Keratinocyte (primary cell): ENCODE data around the gene CLEC2D.

Experiments used
- CTCF ChIP-seq, 3 experiments: IDR thresholded peaks in 1 of 3; conservative IDR thresholded peaks in 1 of 3; optimal IDR thresholded peaks in 1 of 3; 2 replicates in 2 of 3; 3 replicates in 1 of 3; pipeline versions ENCODE3 to v1.5.1; 2011; ENCODE audit warnings: low read length in 3 of 3, mild to moderate bottlenecking in 3 of 3, moderate library complexity in 2 of 3, control low read depth in 1 of 3, inconsistent platforms in 1 of 3; ENCODE audit not compliant: insufficient read depth in 2 of 3; ENCODE audit errors: extremely low read depth in 1 of 3
- EZH2 ChIP-seq: IDR thresholded peaks from one replicate; pipeline ENCODE4 v1.6.1; 2012; ENCODE audit warnings: inconsistent platforms, mild to moderate bottlenecking, low read length, moderate library complexity

- TF ChIP-seq EZH2 (no peak), CTCF (optimal IDR thresholded peaks at IDR 0.05 in 1 of 3, IDR thresholded peaks at IDR 0.05 in 1 of 3, conservative IDR thresholded peaks at IDR 0.05 in 1 of 3; ENCODE audit: extremely low read depth in 1 of 3, insufficient read depth in 2 of 3, low read length in 3 of 3) (no peak)
These were observed 50.3 kb downstream of the CLEC2D start for GRCh38 chr12:9719790-9720189.
